ENCODE data around the gene SULT4A1.

Gene SULT4A1

GRCh38 chr22:43860831-43861230, 1.5 kb downstream of the SULT4A1 start:
- no peak for DNase-seq (ENCODE audit: low read depth in 2 of 2)

GRCh38 chr22:43860126-43860525, 2.2 kb downstream of the SULT4A1 start:
- no peak for DNase-seq (ENCODE audit: low read depth in 2 of 2)

GRCh38 chr22:43859621-43860020, 2.7 kb downstream of the SULT4A1 start:
- no peak for DNase-seq (ENCODE audit: low read depth in 2 of 2)

- no peak for DNase-seq (ENCODE audit: low read depth in 2 of 2)
Observed at GRCh38 chr22:43859176-43859575, 3.1 kb downstream of the SULT4A1 start.

GRCh38 chr22:43858156-43858895, 4.0 kb downstream of the SULT4A1 start:
- no peak for DNase-seq (ENCODE audit: low read depth in 2 of 2)

GRCh38 chr22:43857367-43857766, 4.9 kb downstream of the SULT4A1 start:
- DNase-seq (ENCODE audit: low read depth in 2 of 2): no peak

- DNase-seq (ENCODE audit: low read depth in 2 of 2): no peak
Observed at GRCh38 chr22:43855431-43855830, 6.9 kb downstream of the SULT4A1 start.

- no peak for DNase-seq (ENCODE audit: low read depth in 2 of 2)
Observed at GRCh38 chr22:43854786-43855271, 7.5 kb downstream of the SULT4A1 start.

- no peak for DNase-seq (ENCODE audit: low read depth in 2 of 2)
Observed at GRCh38 chr22:43854121-43854785, 8.1 kb downstream of the SULT4A1 start.

GRCh38 chr22:43853328-43853931, 8.9 kb downstream of the SULT4A1 start:
- no peak for DNase-seq (ENCODE audit: low read depth in 2 of 2)

- DNase-seq (ENCODE audit: low read depth in 2 of 2): no peak
Observed at GRCh38 chr22:43852573-43853327, 9.6 kb downstream of the SULT4A1 start.

GRCh38 chr22:43851979-43852307, 10.4 kb downstream of the SULT4A1 start:
- DNase-seq (ENCODE audit: low read depth in 2 of 2): no peak

- no peak for DNase-seq (ENCODE audit: low read depth in 2 of 2)
Observed at GRCh38 chr22:43851058-43851978, 11.0 kb downstream of the SULT4A1 start.

GRCh38 chr22:43850529-43850928, 11.8 kb downstream of the SULT4A1 start:
- DNase-seq (ENCODE audit: low read depth in 2 of 2): no peak

GRCh38 chr22:43849731-43850130, 12.6 kb downstream of the SULT4A1 start:
- no peak for DNase-seq (ENCODE audit: low read depth in 2 of 2)

GRCh38 chr22:43848366-43849171, 13.7 kb downstream of the SULT4A1 start:
- DNase-seq (ENCODE audit: low read depth in 2 of 2): no peak

- DNase-seq (ENCODE audit: low read depth in 2 of 2): no peak
Observed at GRCh38 chr22:43847376-43848289, 14.7 kb downstream of the SULT4A1 start.

GRCh38 chr22:43846966-43847365, 15.3 kb downstream of the SULT4A1 start:
- DNase-seq (ENCODE audit: low read depth in 2 of 2): no peak

GRCh38 chr22:43845981-43846380, 16.3 kb downstream of the SULT4A1 start:
- no peak for DNase-seq (ENCODE audit: low read depth in 2 of 2)

Measured in stimulated activated CD4-positive, alpha-beta T cell treated with anti-CD3 and anti-CD28 coated beads, Interleukin-1b, Interleukin-23, amount 100 ng/mL, for 1 hour (primary cell).